Adipocyte (in vitro differentiated cells): ENCODE results near the gene WDR74.

Experiments used
- DNase-seq: peaks from one replicate; pipeline ENCODE4 v3.0.0-alpha.2; 2015; ENCODE audit warnings: low read depth
- H3K27me3 ChIP-seq: replicated peaks from 2 replicates; pipeline ENCODE4 v1.7.0; 2013; ENCODE audit warnings: mild to moderate bottlenecking, low read length, moderate library complexity; ENCODE audit not compliant: control insufficient read depth, insufficient read depth
- H3K36me3 ChIP-seq: 2 replicates; pipeline ENCODE4 v1.7.0; 2013; ENCODE audit warnings: low read length, mild to moderate bottlenecking, moderate library complexity; ENCODE audit not compliant: control insufficient read depth, insufficient read depth, severe bottlenecking
- H3K4me1 ChIP-seq: 2 replicates; pipeline ENCODE4 v1.7.0; 2013; ENCODE audit warnings: mild to moderate bottlenecking, low read length, moderate library complexity; ENCODE audit not compliant: control insufficient read depth, insufficient read depth
- H3K4me3 ChIP-seq: 2 replicates; pipeline ENCODE4 v1.7.0; 2013; ENCODE audit warnings: mild to moderate bottlenecking, low read length, moderate library complexity
- H3K9ac ChIP-seq: 2 replicates; pipeline ENCODE4 v1.7.0; 2013; ENCODE audit warnings: mild to moderate bottlenecking, low read length, moderate library complexity
- H3K9me3 ChIP-seq: 2 replicates; pipeline ENCODE4 v1.7.0; 2013; ENCODE audit warnings: mild to moderate bottlenecking, low read length, moderate library complexity; ENCODE audit not compliant: control insufficient read depth

The WDR74 gene

GRCh38 chr11:62857541-62857982 lies 18.2 kb upstream of the WDR74 start:
- Histone ChIP-seq H3K27me3 (no peaks in the 10 kb centered on the region), H3K36me3 (peaks cover 24% of the 10 kb centered on the region), H3K9ac (no peak overlapping the region), H3K4me3 (no peak overlapping the region), H3K4me1 (peaks cover 30% of the 10 kb centered on the region), H3K9me3 (no peaks in the 10 kb centered on the region)
- DNase-seq: no peak

GRCh38 chr11:62856333-62856895 lies 17.0 kb upstream of the WDR74 start:
- no peak for DNase-seq
- no peaks in the 10 kb centered on the region for H3K27me3 ChIP-seq
- H3K4me3 ChIP-seq: peak overlapping the region; percentile 95
- H3K9ac ChIP-seq: peak overlapping the region; percentile 90
- H3K4me1 ChIP-seq: peaks cover 30% of the 10 kb centered on the region
- peaks cover 35% of the 10 kb centered on the region for H3K36me3 ChIP-seq
- no peaks in the 10 kb centered on the region for H3K9me3 ChIP-seq

- Histone ChIP-seq H3K9me3 (no peaks in the 10 kb centered on the region), H3K27me3 (no peaks in the 10 kb centered on the region), H3K4me1 (peaks cover 27% of the 10 kb centered on the region), H3K36me3 (peaks cover 37% of the 10 kb centered on the region), H3K9ac (peak overlapping the region; percentile 90), H3K4me3 (peak overlapping the region; percentile 95)
- peak; percentile 98 for DNase-seq
Measured at GRCh38 chr11:62855571-62856332, 16.4 kb upstream of the WDR74 start.

GRCh38 chr11:62854825-62855570 lies 15.6 kb upstream of the WDR74 start:
- peak overlapping the region; percentile 95 for H3K4me3 ChIP-seq
- no peaks in the 10 kb centered on the region for H3K9me3 ChIP-seq
- peaks cover 37% of the 10 kb centered on the region for H3K36me3 ChIP-seq
- peaks cover 27% of the 10 kb centered on the region for H3K4me1 ChIP-seq
- peak; percentile 49 for DNase-seq
- peak overlapping the region; percentile 90 for H3K9ac ChIP-seq
- H3K27me3 ChIP-seq: no peaks in the 10 kb centered on the region

- no peak for DNase-seq
- H3K27me3 ChIP-seq: no peaks in the 10 kb centered on the region
- H3K9ac ChIP-seq: peak overlapping the region; percentile 90
- H3K36me3 ChIP-seq: peaks cover 37% of the 10 kb centered on the region
- peak overlapping the region; percentile 95 for H3K4me3 ChIP-seq
- peaks cover 27% of the 10 kb centered on the region for H3K4me1 ChIP-seq
- H3K9me3 ChIP-seq: no peaks in the 10 kb centered on the region
Measured at GRCh38 chr11:62854013-62854824, 14.8 kb upstream of the WDR74 start.

GRCh38 chr11:62853279-62853965 lies 14.0 kb upstream of the WDR74 start:
- H3K27me3 ChIP-seq: no peaks in the 10 kb centered on the region
- peaks cover 37% of the 10 kb centered on the region for H3K36me3 ChIP-seq
- peak overlapping the region; percentile 95 for H3K4me3 ChIP-seq
- H3K9ac ChIP-seq: peak overlapping the region; percentile 90
- H3K9me3 ChIP-seq: no peaks in the 10 kb centered on the region
- DNase-seq: no peak
- H3K4me1 ChIP-seq: peaks cover 27% of the 10 kb centered on the region

- H3K4me1 ChIP-seq: peaks cover 27% of the 10 kb centered on the region
- H3K9me3 ChIP-seq: no peaks in the 10 kb centered on the region
- H3K9ac ChIP-seq: peak overlapping the region; percentile 90
- H3K4me3 ChIP-seq: peak overlapping the region; percentile 95
- no peak for DNase-seq
- H3K27me3 ChIP-seq: no peaks in the 10 kb centered on the region
- H3K36me3 ChIP-seq: peaks cover 37% of the 10 kb centered on the region
Measured at GRCh38 chr11:62852523-62853188, 13.3 kb upstream of the WDR74 start.

- H3K27me3 ChIP-seq: no peaks in the 10 kb centered on the region
- no peak overlapping the region for H3K4me3 ChIP-seq
- H3K9ac ChIP-seq: no peak overlapping the region
- no peak for DNase-seq
- H3K9me3 ChIP-seq: no peaks in the 10 kb centered on the region
- peaks cover 37% of the 10 kb centered on the region for H3K36me3 ChIP-seq
- H3K4me1 ChIP-seq: peaks cover 27% of the 10 kb centered on the region
Measured at GRCh38 chr11:62851807-62852522, 12.6 kb upstream of the WDR74 start.

- H3K9me3 ChIP-seq: no peaks in the 10 kb centered on the region
- no peaks in the 10 kb centered on the region for H3K27me3 ChIP-seq
- peaks cover 37% of the 10 kb centered on the region for H3K36me3 ChIP-seq
- H3K4me1 ChIP-seq: peaks cover 22% of the 10 kb centered on the region
- DNase-seq: no peak
- H3K9ac ChIP-seq: no peak overlapping the region
- H3K4me3 ChIP-seq: no peak overlapping the region
Measured at GRCh38 chr11:62850911-62851806, 11.8 kb upstream of the WDR74 start.
